Measurements from ENCODE around the gene PROSER2.

PROSER2 gene

DNA sequence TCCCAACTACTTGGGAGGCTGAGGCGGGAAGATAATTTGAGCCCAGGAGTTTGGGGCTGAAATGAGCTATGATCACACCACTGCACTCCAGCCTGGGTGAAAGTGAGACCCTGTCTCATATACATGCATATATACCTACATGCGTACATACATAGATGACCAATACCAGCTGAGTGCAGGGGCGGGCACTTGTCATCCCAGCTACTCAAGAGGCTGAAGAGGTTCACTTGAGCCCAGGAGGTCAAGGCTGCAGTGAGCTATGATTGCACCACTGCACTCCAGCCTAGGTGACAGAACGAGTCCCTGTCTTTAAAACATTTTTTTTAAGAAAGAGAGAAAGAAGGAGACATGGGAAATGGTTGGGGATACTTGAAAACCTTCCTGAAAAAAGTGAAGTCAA, 17.4 kb upstream of the PROSER2 start:
- DNase-seq: no peak

DNA sequence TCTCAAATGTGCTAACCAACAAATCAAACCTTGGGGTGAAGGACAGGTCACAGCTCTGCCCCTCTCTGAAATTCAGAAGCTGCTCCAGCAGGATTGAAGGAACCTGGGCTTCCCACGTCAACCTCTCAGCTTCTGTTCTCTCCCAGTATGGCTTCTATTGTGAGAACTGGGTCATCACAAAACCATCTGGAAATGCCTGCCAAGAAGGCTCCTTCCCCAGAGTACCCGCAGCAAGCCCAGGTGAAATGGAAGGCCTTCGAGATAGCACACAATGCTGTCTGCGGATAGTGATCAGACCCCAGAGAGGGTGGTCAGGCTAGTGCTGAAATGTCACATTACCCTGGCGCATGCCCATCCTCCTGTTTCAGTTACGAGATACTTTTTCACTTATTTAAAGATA, 16.4 kb upstream of the PROSER2 start:
- DNase-seq: no peak

DNA sequence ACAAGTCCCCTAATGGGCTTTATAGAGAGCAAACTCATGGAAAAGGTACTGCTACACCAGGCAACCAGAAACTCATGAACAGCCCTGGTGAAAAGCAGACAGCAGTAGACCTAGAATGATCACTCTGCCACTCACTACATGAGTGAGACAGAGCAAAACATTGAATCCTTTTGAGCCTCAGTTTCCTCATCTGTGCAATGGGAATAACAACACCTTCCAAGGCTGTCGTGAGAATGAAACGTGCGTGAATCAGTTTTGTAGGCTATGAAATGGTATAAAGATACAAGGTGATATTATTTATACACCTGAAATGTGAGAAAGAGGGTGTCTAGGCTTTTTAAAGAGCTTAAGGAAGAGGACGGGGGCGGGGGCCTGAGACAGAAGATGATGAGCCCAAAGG, 14.3 kb upstream of the PROSER2 start:
- no peak for DNase-seq

DNA sequence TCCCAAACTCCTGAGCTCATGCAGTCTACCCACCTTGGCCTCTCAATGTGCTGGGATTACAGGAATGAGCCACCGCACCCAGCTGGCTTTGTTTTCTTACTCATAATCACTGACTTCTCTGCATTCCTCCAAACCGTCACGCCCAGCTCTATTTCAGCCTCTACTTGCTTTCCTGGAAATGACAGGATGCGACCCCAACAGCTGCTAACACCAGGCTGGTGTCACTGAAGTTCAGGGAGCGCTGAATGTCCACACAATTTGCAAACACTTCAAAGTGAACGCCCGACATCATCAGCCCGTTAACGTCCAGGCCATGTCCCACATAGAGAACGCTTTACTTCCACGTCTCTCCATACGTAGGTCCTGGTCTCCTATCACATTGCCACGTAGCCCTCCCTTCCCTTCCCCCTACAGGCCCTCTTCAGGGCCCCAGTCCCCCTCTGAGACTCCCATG, 12.8 kb upstream of the PROSER2 start:
- DNase-seq: no peak

DNA sequence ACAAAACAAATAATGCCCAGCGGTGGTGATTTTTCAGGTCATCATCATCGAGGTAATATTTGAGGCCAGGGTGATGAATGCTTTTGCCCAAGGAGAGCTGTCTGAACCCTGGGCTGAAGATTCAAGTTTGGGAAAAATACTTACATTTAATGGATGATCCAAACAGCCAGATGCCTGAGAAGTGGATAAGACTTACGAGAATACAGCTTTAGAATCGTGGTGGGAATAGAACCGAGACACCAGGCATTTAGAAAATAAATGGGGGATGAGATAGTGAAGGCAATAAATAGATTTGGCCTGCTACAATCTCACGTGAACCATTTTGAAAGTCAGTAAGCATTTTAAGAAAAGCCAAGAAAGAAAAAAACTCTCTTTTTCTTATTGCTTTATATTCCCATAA, 12.2 kb upstream of the PROSER2 start:
- DNase-seq: no peak

DNA sequence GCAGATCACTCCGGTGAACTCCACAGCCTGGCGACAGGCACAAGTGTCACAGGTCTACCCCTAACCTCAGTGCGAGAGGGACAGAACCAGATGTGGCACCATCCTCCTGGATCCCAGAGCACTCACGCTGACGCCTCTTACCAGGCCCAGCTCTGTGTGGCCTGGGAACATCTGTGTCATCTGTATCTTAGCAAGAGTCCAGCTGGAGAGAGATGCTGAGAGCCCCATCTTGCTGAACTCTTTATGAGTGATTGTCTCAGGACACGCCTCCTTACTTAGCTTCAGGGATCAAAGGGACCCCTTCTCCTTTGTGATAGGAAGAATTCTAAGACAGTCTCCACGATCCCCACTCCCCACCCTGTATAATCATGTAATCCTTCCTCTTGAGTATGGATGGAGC, 10.0 kb upstream of the PROSER2 start:
- DNase-seq: no peak

DNA sequence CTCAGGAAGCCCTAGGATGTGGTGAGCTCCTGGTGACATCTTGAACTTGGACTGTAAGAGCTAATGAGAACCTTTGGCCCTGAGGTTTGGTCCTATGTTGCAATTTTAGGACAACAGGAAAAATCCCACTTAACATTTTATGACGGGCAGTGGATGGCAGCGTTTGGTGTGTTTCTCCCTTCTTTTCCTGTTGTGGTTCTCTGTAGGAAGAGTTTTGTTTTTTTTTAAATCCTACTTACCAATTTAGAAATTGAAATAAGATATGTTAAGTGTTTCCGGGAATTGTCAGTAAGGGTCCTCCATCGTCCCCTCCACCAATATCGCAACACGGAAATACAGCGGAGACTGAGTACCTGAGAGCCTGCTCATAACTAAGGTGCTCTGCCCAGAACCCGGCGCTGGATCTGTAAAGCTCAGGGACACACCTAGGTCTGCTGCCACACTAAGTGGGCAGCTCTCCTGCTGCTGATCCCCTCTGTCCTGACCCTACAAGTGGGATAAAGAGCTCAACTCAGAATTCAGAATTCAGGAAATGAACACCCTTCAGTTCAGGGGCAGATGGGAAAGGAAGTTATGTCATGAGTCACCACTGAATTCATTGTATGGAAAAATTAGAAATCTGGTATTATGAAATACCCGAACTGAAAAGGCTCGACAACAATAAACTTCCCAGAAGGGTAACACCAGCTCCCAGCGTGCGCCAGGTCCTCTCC, 9.1 kb upstream of the PROSER2 start:
- DNase-seq: no peak

DNA sequence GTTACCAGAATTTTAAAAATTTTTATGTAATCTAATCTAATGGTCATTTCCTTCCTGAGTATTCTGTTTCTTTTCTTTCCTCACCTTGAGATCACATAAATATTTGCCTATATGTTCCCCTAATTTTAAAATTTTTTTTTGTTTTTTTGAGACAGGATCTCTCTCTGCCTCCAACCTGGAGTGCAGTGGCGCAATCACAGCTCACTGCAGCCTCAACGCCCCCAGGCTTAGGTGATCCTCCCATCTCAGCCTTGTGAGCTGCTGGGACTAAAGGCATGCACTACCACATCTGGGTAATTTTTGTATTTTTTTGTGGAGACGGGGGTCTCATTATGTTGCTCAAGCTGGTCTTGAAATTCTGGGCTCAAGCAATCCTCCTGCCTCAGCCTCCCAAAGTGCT, 4.1 kb upstream of the PROSER2 start:
- no peak for DNase-seq

DNA sequence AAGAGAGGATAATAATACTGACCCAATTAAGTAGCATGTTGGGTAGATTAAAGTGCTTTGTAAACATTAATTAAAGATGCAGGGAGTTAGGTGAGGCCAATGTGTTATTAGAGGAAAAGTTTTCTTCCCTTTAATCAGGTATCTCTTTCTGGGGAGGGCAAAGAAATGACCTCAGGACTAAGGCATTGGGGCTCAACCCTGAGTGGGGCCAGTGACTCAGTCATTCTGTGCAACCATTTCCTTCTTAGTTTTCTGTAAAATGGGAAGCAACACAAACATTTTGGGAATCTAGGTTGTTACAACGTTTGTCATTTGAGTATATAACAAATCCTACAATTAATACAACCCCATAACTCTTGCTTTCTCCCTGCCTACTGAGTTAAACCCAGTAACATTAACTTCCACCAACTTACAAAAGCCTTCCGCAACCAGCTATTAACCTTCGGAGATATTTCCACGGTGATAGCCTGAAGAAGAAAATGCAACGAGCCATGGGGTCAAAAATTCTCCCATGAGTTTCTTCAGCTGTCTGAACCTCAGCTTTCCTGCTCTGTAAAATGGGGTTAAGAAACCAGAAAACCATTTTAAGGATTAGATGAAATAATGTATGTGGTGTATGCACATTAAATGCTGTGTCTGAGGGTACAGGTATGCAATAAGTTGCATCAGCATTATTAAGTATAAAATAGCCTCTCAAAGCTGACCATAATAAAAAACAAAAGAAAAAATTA, 965 bp upstream of the PROSER2 start:
- DNase-seq: no peak

DNA sequence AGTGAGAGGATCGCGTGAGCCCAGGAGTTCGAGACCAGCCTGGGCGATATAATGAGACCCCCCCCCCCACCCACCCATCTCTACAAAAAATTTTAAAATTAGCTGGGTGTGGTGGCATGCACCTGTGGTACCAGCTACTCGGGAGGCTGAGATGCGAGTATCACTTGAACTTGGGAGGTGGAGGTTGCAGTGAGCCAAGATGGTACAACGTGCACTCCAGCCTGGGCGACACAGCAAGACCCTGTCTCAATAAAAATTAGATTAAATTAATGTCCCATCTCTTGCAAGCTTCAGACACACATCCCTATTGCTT, 391 bp upstream of the PROSER2 start:
- no peak for DNase-seq

DNA sequence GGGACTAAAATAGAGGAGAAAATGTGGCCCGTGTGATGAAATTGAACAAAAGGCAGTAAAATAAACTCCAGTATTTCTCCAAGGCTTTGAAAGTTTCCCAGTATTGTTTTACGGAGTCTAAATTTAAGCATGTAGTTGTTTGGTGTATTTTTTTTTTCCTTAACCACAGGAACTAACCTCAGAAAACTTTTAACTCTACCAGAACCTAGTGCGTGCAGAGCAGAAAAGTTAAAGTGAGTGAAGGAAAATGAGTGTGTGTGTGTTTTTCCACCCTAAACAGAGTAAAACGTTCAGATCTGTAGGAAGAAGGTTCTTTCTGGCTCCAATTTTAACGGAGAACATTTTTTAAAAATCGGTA, 812 bp downstream of the PROSER2 start:
- no peak for DNase-seq

DNA sequence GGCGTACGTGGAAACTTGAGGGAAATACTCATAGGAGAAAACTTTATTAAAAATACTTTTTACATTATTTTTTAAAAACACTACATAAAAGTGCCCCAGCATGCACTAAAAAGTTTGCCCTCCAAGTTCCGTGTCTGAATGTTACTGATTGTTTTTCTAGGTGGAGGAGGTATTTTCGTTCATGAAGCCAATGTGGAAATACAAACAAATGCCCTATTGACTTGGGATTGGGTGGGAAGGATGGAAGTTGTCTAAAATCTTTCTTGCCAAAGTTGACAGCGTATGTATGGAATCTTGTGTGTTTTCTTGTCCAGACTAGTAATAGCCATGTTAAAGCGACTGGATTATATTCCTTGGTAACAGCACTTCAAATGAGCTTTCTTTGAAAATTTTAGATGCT, 1.2 kb downstream of the PROSER2 start:
- DNase-seq: no peak

DNA sequence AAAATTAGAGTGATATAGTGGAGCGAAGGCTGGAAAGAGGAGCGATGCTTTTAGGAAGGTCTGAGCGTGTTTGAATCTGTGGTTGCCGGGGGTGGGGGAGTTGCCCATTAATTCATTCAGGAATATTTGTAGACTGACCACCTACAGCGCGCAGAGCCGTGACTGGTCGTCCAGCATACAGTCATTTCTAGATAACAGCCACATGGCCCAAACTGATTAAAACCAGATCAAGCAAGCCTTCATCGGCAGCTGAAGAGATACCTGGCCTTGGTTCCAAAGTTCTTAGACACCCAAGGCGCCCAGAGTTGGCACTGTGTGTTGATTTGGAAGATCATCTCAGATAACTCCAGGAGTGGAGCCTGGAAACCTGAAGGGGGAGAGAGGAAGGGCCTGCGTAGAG, 1.7 kb downstream of the PROSER2 start:
- DNase-seq: no peak

DNA sequence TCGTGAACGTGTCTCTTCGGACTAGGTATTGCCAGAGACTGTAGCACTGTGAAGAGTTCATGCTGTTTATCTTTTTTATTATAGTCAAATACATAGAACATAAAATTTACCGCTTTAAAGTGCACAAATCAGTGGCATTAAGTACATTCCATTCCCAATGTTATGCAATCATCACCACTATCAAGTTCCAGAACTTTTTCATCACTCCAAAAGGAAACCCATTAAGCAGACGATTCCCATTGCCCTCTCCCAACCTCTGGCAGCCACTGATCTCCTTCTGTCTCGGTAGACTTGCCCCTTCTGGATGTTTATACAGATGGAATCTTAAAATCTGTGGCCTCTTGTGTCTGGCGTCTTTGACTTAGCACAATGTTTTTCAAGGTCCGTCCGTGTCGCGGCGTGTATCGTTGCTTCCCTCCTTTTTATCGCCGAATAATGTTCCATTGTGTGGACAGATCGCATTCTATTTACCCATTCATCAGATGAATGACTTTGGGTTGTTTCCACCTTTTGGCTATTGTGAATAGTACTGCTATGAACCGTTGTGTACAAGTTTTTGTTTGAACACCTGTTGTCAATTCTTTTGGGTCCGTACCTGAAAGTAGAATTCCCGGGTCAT, 2.7 kb downstream of the PROSER2 start:
- DNase-seq: peak; percentile 56

DNA sequence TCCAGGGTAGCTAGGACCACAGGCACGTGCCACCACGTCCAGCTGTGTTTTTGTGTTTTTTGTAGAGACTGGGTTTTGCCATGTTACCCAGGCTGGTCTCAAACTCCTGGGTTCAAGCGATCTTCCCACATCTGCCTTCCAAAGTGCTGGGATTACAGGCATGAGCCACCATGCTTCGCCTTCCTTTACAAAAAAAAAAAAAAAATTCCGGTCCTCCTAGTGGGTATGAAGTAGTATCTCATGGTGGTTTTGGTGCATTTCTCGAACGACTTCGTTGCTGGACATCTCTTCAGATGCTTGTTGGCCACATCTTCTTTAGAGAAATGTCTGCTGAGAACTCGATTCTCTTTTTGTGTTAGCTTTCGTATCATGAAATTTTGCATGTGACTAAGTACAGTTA, 3.9 kb downstream of the PROSER2 start:
- DNase-seq: no peak

DNA sequence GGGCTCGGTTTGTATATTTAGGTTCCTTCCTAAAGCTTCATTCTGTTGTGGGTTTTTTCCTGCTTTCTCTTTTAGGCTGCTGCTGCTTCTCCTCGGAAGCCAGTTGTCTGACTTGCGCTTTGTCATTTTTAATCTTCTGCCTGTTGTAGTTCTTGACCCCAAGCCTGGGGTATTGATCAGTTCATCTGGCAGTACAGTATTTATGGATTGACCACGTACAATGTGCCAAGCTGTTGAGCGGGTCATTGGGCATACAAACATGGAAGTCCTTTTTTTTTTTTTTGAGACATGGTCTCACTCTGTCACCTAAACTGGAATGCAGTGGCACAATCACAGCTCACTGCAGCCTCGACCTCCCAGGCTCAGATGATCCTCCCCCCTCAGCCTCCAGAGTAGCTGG, 4.3 kb downstream of the PROSER2 start:
- DNase-seq: no peak

DNA sequence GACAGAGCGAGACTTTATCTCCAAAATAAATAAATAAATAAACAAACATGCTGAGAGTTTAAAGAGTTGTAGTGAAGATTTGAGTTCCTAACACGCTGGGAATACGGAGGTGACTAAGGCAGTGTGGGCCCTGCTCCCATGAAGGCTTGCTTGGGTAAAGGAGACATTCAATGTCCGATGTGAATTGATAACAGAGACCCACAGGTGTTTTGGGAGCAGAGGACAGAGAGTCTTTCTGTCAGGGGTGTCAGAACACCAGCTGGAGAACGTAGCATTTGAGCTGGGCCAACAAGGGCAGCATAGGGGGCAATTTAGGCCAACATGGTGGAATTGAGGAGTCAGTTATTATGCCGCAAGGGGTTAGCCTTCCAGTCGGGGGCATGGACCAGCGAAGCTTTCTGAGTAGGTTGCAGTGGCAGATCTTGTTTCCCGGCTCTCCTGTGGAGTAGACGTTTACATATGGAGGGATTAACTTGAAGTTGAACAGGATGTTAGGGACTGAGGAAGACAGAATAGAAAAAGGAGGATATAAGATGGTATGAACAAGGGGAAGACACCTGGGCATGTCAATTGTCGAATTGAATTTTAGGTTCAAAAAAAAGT, 5.6 kb downstream of the PROSER2 start:
- DNase-seq: no peak

DNA sequence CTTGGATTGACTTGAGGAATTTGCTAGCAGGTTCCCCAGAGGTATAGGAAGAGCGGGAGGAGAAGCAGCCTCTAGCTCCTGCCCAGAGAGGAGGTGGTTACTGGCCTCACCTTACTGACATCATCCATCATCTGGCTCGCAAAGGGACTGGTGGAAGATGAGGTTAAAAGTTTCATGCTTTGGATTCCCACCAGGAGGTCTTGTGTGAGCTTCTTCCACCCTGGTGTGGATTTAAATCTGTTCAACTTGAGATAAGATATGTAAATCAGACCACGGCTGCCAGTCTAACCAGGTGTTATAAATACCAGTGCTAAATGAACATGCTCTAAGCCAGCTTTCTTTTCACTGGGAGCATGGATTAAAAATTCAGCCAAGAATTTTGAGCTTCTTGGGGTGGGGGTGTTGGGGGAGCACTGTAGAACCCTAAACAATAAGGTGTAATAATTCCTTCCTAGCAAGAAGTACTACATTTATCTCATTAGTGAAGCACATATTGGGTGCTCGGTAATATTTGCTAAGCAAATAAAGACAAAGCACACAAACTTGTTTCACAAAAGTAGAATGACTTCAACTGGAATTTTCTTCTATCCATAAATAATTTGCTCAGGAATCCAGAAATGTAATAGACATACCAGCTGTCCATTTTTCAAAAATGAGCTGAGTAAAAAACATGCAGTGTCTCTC, 7.8 kb downstream of the PROSER2 start:
- DNase-seq: no peak

DNA sequence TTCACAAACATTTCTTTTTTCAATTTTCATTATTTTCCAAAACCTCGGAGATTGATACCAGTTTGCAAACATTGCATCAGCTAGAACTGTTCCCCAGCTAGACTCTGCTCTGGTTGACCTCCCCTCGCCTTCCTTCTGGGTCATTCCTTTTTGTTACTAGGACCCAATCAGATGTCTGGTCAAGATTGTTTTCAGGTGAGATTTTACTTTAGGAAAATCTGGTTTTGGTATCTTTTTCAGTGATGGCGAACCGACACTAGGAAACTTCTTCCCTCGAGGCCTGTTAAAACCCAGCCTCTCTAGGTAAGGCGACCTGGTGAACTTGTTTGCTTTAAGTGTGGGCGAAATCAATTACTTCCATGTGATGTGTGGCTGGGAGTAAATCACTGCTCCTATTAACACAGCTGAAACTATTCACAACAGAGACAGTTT, 8.4 kb downstream of the PROSER2 start:
- peak; percentile 3 for DNase-seq

DNA sequence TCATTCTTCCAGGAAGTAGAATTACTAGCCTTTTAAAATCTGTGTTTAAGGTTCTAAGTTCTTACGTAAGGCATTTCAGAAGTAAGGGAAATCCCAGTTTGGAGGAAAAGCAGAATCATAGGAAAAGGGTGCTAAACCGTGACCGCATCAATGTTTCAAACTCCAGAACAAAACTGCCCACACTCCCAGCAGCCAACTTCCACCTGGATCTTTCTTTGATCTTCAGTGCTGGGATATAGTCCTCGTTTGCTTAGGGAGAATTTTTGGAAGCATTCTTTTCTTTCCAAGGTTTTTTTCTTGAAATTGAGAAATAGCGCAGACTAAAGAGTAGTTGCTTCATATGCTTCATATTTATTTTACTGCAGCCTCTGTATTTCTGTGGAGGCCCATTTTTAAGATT, 8.9 kb downstream of the PROSER2 start:
- no peak for DNase-seq

DNA sequence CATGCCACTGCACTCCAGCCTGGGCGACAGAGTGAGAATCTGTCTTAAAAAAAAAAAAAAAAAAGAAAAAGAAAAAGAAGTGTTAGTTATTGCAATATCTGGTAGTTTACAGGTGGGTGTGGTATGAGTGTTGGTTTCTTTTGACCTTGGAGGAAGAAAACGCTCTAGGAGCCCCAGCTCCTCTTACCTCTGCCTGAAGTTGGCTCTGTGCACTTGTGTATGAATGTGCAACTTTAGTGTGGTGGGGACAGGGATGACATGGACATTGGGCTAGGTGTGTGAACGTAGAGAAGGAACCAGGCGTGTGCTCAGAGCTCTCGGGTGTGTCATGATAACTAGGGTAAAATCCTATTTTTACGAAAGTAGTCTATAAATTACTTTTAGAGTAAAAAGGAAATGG, 11.9 kb downstream of the PROSER2 start:
- DNase-seq: no peak

DNA sequence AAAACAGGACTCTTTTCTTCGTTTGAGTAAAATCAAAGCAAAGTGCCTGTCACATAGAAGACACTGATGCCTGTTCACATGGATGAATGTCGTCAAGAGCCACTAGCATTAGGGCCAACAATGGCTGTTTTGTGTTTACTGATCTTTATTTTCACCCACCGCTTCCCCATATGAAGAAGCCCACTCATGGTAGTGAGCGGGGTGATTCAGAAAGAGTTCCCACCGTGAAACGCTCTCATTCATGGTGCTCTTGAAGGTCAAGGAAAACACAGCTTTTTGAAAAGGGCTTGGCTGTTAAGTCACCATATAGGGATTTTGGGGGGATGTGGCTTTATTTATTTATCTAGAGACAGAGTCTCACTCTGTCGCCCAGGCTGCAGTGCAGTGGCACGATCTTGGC, 12.5 kb downstream of the PROSER2 start:
- no peak for DNase-seq

DNA sequence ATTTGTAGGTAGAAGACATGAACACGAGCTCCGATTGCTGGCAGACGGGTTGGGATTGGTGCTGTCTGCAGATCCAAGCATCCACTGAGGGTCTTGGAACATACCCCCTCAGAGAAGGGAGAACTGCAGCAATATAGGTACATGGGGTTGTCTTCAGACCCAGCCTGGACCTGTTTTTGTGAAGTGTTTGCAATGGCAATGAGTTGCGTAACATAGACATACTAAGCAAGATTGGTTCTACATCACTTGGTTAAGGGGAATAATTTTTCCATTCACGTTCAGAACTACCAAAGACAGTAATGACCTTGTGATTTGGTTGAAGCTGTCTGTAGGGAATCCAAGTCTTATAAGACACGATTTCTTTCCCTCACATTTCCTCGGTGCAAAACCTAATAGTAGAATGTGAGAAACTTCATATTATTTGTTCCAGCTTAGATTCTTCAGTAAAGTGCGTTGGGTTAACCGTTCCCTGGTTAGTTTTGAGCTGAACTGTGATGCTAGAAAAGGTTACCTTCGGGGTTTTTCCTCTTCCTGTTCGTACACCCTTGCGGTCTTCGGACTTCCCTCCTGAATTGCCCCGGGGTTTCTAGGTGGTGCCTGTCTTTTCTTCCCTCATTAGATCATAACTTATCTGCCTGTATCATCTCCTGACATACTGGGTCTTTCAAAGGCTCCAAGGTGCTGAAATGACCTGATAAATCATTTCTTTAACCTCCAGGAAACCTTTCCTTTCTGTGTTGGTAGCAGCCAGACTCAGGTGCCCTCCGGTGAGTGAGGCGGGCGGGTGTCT, 14.4 kb downstream of the PROSER2 start:
- DNase-seq: no peak

Measured in NCI-H774 (cell line).